Amniotic epithelial cell (primary cell): ENCODE results near the gene ZNF215.
"Not testable (repeated sequence)": the region's sequence is repeated elsewhere in the genome, so short reads cannot be mapped to it uniquely, and the experiment has no call there.

Experiments used
- DNase-seq: peaks from one replicate; pipeline ENCODE4 v3.0.0-alpha.2; 2010; ENCODE audit warnings: low read depth

Gene ZNF215

GRCh38 chr11:6926208-6927029 is at the start of gene ZNF215:
TSS of gene ZNF215 (plus strand) at chr11:6926426. CDS start at chr11:6932273, 5,847 bp downstream.
- peak; percentile 69 for DNase-seq

- DNase-seq = no peak
Measured at GRCh38 chr11:6876914-6877313, 49.3 kb upstream of the ZNF215 start.

- no peak for DNase-seq
Measured at GRCh38 chr11:6882751-6883150, 43.5 kb upstream of the ZNF215 start.

- DNase-seq = not testable (repeated sequence)
Measured at GRCh38 chr11:6887711-6888110, 38.5 kb upstream of the ZNF215 start.

- no peak for DNase-seq
Measured at GRCh38 chr11:6888830-6889229, 37.4 kb upstream of the ZNF215 start.

GRCh38 chr11:6889835-6890234 is 36.4 kb upstream of the ZNF215 start:
- DNase-seq = no peak

- no peak for DNase-seq
Measured at GRCh38 chr11:6892400-6892799, 33.8 kb upstream of the ZNF215 start, which contains the start of gene OR2D2. TSS of gene OR2D2 (minus strand) at chr11:6892500. CDS start at chr11:6892500, 0 bp downstream.

- DNase-seq = no peak
Measured at GRCh38 chr11:6894097-6894496, 32.1 kb upstream of the ZNF215 start.

- DNase-seq = no peak
Measured at GRCh38 chr11:6895010-6895409, 31.2 kb upstream of the ZNF215 start.

GRCh38 chr11:6898911-6899310 is 27.3 kb upstream of the ZNF215 start:
- DNase-seq = no peak

GRCh38 chr11:6900327-6900999 is 25.8 kb upstream of the ZNF215 start:
- no peak for DNase-seq

- DNase-seq = not testable (repeated sequence)
Measured at GRCh38 chr11:6904804-6905203, 21.4 kb upstream of the ZNF215 start.

- DNase-seq = no peak
Measured at GRCh38 chr11:6911378-6911777, 14.8 kb upstream of the ZNF215 start.

- DNase-seq = peak; percentile 49
Measured at GRCh38 chr11:6911948-6912347, 14.3 kb upstream of the ZNF215 start.

- no peak for DNase-seq
Measured at GRCh38 chr11:6919698-6920097, 6.5 kb upstream of the ZNF215 start.

GRCh38 chr11:6920702-6921101 is 5.5 kb upstream of the ZNF215 start, which contains the start of gene OR2D3:
TSS of gene OR2D3 (plus strand) at chr11:6921002. CDS start at chr11:6921002, 0 bp downstream.
- no peak for DNase-seq

- no peak for DNase-seq
Measured at GRCh38 chr11:6925007-6925577, 1.1 kb upstream of the ZNF215 start.

- peak; percentile 8 for DNase-seq
Measured at GRCh38 chr11:6925636-6926207, 504 bp upstream of the ZNF215 start.

- no peak for DNase-seq
Measured at GRCh38 chr11:6927030-6927617, 898 bp downstream of the ZNF215 start.

- DNase-seq = no peak
Measured at GRCh38 chr11:6928916-6929315, 2.7 kb downstream of the ZNF215 start.

GRCh38 chr11:6931146-6931713 is 5.0 kb downstream of the ZNF215 start:
- DNase-seq = peak; percentile 22

- DNase-seq = no peak
Measured at GRCh38 chr11:6932145-6932544, 5.9 kb downstream of the ZNF215 start.
